GM18867 (cell line): ENCODE data around the gene ZGPAT.

ENCODE experiments used
- ATAC-seq: cut with Tn5 transposase; IDR thresholded peaks from one replicate; pipeline ENCODE4 v1.9.1; 2021; ENCODE audit warnings: mild to moderate bottlenecking, moderate library complexity; ENCODE audit not compliant: unreplicated experiment

ZGPAT gene

GRCh38 chr20:63678071-63678470 lies 29.8 kb upstream of the ZGPAT start:
- no peak for ATAC-seq

GRCh38 chr20:63678667-63679465 lies 29.0 kb upstream of the ZGPAT start:
- no peak for ATAC-seq

- no peak for ATAC-seq
Observed at GRCh38 chr20:63679799-63680305, 28.0 kb upstream of the ZGPAT start.

DNA sequence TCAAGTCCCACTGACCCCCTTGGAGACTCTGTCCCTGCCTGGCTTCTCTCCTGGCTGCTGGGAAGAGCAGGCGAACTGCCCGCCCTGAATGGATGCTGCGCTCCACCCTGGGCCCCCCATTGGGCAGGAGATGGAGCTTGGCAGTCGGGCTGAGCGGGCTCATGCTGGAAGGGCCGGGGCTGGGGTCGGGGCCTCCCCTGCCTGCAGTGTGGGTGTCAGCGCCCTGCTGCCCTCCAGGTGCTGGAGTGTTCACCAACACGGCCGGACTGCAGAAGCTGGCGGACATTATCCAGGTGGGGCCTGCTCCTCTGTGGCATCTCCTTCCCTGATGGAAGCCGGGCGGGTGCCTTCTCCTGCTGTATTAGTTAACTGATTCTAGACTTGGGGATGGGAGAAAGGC lies 27.4 kb upstream of the ZGPAT start:
- no peak for ATAC-seq

DNA sequence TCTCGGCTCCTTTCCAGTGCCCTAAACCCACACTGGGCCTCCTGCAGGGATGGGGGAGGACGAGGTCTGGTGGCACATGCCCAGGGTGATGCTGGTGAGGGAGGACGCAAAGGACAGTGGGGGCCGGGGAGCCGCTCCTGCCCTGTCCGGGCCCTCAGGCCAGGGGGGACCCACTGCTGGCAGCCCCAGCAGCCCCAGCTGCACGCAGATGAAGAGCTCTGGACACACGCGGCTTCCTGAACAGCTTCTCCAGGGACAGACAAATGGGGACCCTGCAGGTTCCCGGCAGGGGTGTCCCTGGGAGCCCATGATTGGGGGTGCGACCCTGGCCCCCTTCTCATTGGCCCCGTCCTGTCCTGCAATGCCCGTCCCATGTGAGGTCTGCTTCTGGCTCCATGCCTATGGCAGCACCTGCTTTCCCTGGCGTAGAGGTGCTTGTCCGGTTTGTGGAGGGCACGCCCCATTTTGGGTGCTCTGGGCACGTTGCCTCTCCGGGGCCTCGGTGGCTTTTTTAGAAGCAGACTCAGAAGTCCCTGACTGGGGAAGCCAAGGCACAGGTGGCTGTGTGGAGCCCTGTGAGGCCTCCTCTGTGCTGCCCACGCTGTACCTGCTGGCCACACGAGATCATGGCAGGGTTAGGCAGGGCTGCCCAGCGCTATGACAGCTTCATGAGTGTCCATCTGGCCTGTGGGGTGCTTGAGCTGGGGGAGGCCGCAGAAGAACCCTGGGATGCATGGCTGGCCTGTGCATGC lies 26.8 kb upstream of the ZGPAT start:
- no peak for ATAC-seq

- ATAC-seq = no peak
Observed at GRCh38 chr20:63681609-63682142, 26.2 kb upstream of the ZGPAT start.

DNA sequence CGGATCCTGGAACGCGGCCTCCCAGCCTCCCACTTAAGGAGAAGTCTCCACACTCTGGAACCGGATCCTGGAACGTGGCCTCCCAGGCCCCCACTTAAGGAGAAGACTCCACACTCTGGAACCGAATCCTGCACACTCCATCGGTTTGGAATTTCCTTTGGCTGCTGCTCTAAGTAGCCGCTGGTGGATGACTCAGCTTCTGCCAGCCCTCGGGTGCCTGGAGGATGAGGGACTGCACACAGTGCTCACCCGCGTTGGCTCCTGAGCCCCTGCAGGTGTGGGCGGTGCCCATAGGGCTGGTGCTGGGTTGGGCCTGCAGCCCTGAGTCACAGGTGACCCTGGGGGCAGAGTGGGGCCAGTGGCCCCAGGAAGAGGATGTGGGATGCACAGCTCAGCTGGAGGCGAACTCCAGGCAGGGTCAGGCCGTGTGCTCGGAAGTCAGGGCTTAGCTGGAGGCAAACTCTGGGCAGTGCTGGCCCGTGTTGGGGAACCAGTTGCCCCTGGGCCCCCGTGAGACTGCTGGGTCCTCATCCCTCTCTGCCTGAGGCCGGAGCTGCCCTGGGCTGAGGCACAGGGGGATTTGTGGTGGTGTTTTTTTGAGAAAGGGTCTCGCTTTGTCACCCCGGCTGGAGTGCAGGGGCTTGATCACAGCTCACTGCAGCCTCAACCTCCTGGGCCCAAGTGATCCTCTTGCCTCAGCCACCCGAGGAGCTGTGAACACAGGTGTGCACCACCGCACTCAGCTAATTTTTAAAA lies 25.3 kb upstream of the ZGPAT start:
- no peak for ATAC-seq

GRCh38 chr20:63685269-63686026 lies 22.4 kb upstream of the ZGPAT start:
- no peak for ATAC-seq

GRCh38 chr20:63686094-63686491 lies 21.7 kb upstream of the ZGPAT start:
- no peak for ATAC-seq

DNA sequence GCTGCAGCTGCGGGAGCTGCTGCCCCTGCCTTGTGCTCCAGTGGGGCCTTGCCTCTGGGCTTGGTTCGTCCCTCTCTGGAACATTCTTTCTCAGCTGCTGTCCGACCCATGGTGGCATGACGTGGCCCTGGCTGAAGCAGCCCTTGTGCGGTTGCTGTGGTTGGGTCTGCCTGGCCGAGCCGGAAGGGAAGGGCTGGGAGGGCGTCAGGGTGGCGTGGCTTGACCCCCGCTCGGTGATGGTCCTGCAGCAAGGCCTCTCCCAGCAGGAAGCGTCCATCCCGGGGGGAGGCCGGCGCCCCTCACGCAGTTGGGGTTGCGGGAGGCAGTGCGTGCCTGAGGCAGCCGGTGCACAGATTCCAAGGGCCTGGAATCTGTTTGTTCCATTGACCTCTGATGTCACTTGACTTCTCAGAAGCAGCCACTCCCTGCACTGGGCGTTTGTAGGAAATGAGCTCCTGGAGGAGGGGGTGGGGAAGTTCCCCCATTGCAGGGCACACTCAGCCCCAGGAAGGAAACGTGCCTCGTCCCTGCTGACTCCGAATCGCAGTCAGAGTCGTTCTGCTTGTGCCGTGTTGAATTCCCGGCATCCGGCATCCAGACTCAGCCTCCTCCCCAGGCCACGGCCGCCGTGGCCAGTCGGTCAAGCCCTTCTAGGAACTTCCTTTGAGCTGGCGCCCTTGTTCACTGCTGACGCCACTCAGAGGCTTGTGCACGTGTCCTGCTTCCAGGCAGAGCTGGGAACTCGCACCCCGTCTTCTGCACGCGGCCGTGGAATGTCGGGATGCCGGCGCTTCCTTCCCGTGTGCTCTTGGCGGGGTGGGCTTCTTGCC lies 21.1 kb upstream of the ZGPAT start:
- no peak for ATAC-seq

DNA sequence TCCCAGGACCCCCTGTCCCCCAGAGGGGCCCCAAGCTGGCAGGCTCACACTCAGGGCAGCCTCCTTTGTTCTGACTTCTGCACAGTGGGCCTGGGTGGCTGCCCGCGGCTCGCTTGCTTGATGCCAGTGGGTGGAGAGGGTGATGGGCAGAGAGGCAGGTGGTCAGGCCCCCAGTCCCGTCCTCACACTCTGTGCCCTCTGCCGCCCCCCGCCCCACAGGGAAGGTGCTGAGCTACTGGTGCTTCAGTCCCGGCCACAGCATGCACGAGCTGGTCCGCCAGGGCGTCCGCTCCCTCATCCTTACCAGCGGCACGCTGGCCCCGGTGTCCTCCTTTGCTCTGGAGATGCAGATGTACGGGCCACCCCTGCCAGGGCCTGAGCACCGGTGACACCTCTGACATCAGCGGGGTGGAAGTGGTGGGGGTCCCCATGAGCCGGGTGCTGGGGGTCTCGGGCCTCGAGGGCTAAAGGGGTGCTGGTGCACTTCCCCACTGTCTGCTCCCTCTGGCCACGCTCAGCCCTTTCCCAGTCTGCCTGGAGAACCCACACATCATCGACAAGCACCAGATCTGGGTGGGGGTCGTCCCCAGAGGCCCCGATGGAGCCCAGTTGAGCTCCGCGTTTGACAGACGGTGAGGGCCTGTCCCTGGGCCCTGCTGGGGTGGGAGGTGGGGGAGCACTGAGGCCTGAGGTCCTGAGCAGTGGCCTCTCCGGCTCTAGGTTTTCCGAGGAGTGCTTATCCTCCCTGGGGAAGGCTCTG lies 20.2 kb upstream of the ZGPAT start:
- no peak for ATAC-seq

DNA sequence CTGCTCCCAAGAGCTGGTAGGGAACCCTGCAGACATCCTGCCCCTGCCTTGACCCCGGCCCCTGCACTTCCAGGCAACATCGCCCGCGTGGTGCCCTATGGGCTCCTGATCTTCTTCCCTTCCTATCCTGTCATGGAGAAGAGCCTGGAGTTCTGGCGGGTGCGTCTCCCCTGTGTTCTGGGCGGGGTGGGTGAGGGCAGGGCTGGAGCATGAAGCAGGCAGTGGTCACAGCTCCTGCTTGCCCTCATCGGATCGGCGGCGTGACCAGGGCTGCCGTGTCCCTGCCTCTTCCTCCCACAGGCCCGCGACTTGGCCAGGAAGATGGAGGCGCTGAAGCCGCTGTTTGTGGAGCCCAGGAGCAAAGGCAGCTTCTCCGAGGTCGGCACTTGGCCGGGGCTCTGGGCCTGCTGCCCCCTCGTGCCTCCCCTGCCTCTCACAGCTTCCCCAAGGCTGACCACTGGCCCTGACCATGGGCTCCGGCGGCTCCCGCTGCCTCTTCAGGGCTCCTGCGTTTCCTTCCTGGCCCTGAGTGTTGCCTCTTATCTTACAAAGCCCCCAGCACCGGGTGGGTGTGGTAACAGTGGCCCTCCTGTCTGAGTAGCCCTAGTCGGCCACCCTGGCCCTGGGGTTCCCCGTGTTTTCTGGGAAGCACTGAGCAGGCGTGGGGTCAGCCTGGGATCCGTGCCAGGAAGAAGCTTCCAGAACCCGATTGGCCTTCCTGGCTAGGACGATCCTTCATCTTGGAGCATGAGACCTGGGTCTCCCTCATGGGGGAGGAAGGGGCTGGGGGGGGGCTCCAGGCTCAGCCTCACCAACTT lies 19.4 kb upstream of the ZGPAT start:
- ATAC-seq = no peak

DNA sequence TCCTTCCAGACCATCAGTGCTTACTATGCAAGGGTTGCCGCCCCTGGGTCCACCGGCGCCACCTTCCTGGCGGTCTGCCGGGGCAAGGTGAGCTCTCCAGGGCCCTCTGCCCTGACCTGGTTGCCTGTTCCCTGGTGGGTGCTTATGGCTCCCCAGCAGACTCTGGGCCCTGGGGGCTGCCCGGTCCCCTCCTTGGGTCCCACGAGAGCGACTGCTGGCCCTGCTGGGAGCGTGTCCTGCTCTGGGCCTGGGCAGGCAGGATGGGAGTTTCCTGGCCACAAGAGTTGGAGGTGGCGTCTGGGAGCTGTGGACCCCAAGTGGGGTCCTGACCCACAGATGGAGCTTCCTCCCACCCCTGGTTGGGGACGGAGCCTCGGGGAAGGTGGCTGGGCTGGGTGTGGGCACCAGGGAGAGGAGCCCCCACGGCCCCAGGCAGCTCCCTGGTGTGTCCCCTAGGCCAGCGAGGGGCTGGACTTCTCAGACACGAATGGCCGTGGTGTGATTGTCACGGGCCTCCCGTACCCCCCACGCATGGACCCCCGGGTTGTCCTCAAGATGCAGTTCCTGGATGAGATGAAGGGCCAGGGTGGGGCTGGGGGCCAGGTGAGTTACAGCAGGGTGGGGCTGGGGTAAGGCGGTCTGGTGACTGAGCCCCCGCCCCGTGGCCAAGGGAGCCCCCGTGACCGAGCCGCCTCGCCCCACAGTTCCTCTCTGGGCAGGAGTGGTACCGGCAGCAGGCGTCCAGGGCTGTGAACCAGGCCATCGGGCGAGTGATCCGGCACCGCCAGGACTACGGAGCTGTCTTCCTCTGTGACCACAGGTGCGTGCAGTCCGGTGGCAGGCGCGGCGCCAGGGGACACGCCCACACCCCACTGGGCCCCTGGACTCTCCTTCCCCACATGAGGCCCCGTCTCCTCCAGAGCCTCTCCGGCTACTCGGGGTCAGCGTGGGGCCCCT lies 18.5 kb upstream of the ZGPAT start:
- ATAC-seq = no peak

DNA sequence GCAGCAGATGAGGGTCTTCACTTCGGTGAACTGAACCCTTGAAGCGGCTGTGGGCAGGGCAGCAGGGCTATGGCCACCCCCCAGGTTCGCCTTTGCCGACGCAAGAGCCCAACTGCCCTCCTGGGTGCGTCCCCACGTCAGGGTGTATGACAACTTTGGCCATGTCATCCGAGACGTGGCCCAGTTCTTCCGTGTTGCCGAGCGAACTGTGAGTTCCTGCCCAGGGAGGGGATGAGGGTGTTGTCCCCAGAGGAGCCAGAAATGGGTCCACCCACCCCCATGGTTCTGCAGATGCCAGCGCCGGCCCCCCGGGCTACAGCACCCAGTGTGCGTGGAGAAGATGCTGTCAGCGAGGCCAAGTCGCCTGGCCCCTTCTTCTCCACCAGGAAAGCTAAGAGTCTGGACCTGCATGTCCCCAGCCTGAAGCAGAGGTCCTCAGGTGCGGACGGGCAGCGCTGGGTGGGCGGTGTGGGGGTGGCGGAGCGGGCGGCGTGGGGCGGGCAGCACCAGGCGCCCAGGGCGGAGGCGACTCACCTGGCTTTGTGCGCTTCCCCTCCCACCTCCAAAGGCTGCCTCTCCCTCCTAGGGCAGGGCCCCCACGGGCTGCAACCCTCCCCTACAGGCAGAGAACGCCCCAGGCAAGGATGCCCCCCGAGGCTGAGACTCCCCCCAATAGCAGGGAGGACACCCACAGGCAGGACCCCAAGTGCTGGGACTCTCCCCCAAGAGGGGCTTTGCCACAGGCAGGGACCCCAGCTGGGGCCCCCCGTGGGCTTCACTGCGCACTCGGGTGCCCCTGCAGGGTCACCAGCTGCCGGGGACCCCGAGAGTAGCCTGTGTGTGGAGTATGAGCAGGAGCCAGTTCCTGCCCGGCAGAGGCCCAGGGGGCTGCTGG lies 17.6 kb upstream of the ZGPAT start:
- ATAC-seq = no peak

GRCh38 chr20:63690898-63691710 lies 16.7 kb upstream of the ZGPAT start:
- ATAC-seq = no peak
